K562 (cell line): ENCODE results near the gene FABP2. TPM values are rescaled to one million over a fixed set of nuclear protein-coding genes. Genes with fewer than 3 reads are reported as not detected.

Experiments
- ATAC-seq: fragments of 200-7000 bp; cut with Tn5 transposase; 3 replicates; pipeline ENCODE4 v1.9.1; 2020; ENCODE audit warnings: moderate library complexity
- BruUV-seq: library from RNA; stranded (reverse); fragments of 400-500 nt; replicated peaks from 2 replicates; lab custom pipeline; 2021; lab: Mats Ljungman, UMichigan
- CTCF ChIA-PET: fragments of 300-600 bp; formaldehyde crosslinking; extraction: SDS; loops from one replicate; lab custom pipeline; 2021; ENCODE audit warnings: low intra/inter-chr PET ratio; lab: Yijun Ruan, JAX
- POLR2A ChIA-PET: fragments of 300-600, 350-650 bp; sonication (Branson Sonifier 250); formaldehyde crosslinking; extraction: SDS; loops from one replicate; lab custom pipeline; 2021; ENCODE audit warnings: antibody characterized with exemption, inconsistent platforms; lab: Yijun Ruan, JAX
- DNase-seq, 4 experiments: peaks; one replicate each; pipeline versions ENCODE4 v3.0.0 to v3.0.0-alpha.2; 2011 to 2018; ENCODE audit warnings: low spot score in 3 of 4, mixed read lengths in 3 of 4; ENCODE audit errors: extremely low read depth in 1 of 4
- FAIRE-seq: peaks from 2 replicates; lab custom pipeline; 2011; peaks lifted over from hg19 to GRCh38; lab: Jason Lieb, UNC
- H2AFZ ChIP-seq: 2 replicates; pipeline ENCODE4 v1.6.0; 2011; ENCODE audit warnings: low read depth, low read length, control low read depth, inconsistent platforms
- H3K27ac ChIP-seq: fragments of 200-600 bp; 3 replicates; pipeline ENCODE4 v1.8.0; 2011; ENCODE audit warnings: low read depth, mild to moderate bottlenecking, control low read depth, inconsistent platforms, low read length, moderate library complexity, mixed read lengths; ENCODE audit errors: extremely low read depth
- H3K27me3 ChIP-seq, 2 experiments: fragments of 300-600 bp in 1 of 2; 2 replicates in 1 of 2; 3 replicates in 1 of 2; pipeline versions ENCODE4 v1.6.0 to v1.8.0; 2011; ENCODE audit warnings: inconsistent platforms in 2 of 2, low read length in 2 of 2, mild to moderate bottlenecking in 1 of 2, mixed read lengths in 1 of 2, moderate library complexity in 1 of 2; ENCODE audit not compliant: control insufficient read depth in 2 of 2, insufficient read depth in 2 of 2
- H3K36me3 ChIP-seq: fragments of 300-600 bp; 3 replicates; pipeline ENCODE4 v1.8.0; 2011; ENCODE audit warnings: mild to moderate bottlenecking, low read length, inconsistent platforms; ENCODE audit not compliant: control insufficient read depth, insufficient read depth
- H3K4me1 ChIP-seq, 2 experiments: fragments of 200-600 bp in 1 of 2; replicated peaks in 1 of 2; 2 replicates in 1 of 2; 3 replicates in 1 of 2; pipeline versions ENCODE4 v1.5.1 to v1.8.0; 2011; ENCODE audit warnings: inconsistent platforms in 2 of 2, low read length in 2 of 2, mild to moderate bottlenecking in 1 of 2, mixed read lengths in 1 of 2, moderate library complexity in 1 of 2; ENCODE audit not compliant: control insufficient read depth in 2 of 2, insufficient read depth in 2 of 2
- H3K4me2 ChIP-seq: 2 replicates; pipeline ENCODE4 v1.6.1; 2011; ENCODE audit warnings: low read length, control low read depth, inconsistent platforms, mixed read lengths; ENCODE audit not compliant: insufficient read depth
- H3K4me3 ChIP-seq: fragments of 200-600 bp; sonication (generic), shearing (Covaris generic); 2 replicates; pipeline ENCODE4 v1.5.1; 2016; ENCODE audit warnings: control low read depth, inconsistent platforms
- H3K79me2 ChIP-seq: fragments of 200-600 bp; 3 replicates; pipeline ENCODE4 v1.8.0; 2011; ENCODE audit warnings: low read length, inconsistent platforms; ENCODE audit not compliant: control insufficient read depth, insufficient read depth
- H3K9ac ChIP-seq, 2 experiments: 2 replicates each; pipeline versions ENCODE4 v1.6.0 to v1.6.1; 2011; ENCODE audit warnings: low read depth in 2 of 2, low read length in 2 of 2, control low read depth in 1 of 2, inconsistent platforms in 1 of 2, mild to moderate bottlenecking in 1 of 2, mixed read lengths in 1 of 2; ENCODE audit not compliant: insufficient read depth in 1 of 2
- H3K9me1 ChIP-seq: one replicate; pipeline ENCODE4 v1.6.0; 2011; ENCODE audit warnings: inconsistent platforms, mild to moderate bottlenecking, low read length, moderate library complexity; ENCODE audit not compliant: control insufficient read depth, insufficient read depth
- H3K9me3 ChIP-seq: replicated peaks from 2 replicates; pipeline ENCODE4 v1.5.1; 2011; ENCODE audit warnings: low read depth, low read length, inconsistent platforms; ENCODE audit not compliant: control insufficient read depth, insufficient read depth
- H4K20me1 ChIP-seq: replicated peaks from 2 replicates; pipeline ENCODE4 v1.6.1; 2011; ENCODE audit warnings: low read length, inconsistent platforms, mixed read lengths; ENCODE audit not compliant: control insufficient read depth, insufficient read depth
- BRF1 ChIP-seq: IDR thresholded peaks from 3 replicates; pipeline ENCODE4 v1.6.1; 2011; ENCODE audit warnings: borderline replicate concordance, mild to moderate bottlenecking; ENCODE audit not compliant: insufficient read length; ENCODE audit errors: extremely low read depth
- CAMTA2 ChIP-seq: fragments of 250-450 bp; sonication (Bioruptor Pico); conservative IDR thresholded peaks from 2 replicates; pipeline ENCODE4 v1.5.1; 2022
- CTBP1 ChIP-seq: fragments of 450-650 bp; IDR thresholded peaks from 2 replicates; pipeline ENCODE4 v1.6.1; 2016; ENCODE audit warnings: borderline replicate concordance
- ILF3 ChIP-seq: fragments of 450-650 bp; IDR thresholded peaks from 2 replicates; pipeline ENCODE4 v1.6.1; 2018; ENCODE audit warnings: antibody characterized with exemption, mild to moderate bottlenecking, moderate library complexity, borderline replicate concordance
- IRF2 ChIP-seq: sonication (generic); formaldehyde crosslinking; IDR thresholded peaks from 2 replicates; pipeline ENCODE4 v1.8.1; 2022; ENCODE audit warnings: mild to moderate bottlenecking, missing genetic modification reagents
- KHSRP ChIP-seq: fragments of 450-650 bp; IDR thresholded peaks from 2 replicates; pipeline ENCODE4 v1.6.1; 2017
- NCOA4 ChIP-seq: fragments of 450-650 bp; IDR thresholded peaks from 2 replicates; pipeline ENCODE4 v1.6.1; 2018; ENCODE audit warnings: mild to moderate bottlenecking; ENCODE audit not compliant: partially characterized antibody
- PCBP1 ChIP-seq: fragments of 200-400 bp; formaldehyde crosslinking; IDR thresholded peaks from 2 replicates; pipeline ENCODE4 v1.6.1; 2018; ENCODE audit warnings: mild to moderate bottlenecking, low read depth, low read length; ENCODE audit not compliant: poor library complexity, severe bottlenecking
- POLR2A ChIP-seq: fragments of 450-650 bp; conservative IDR thresholded peaks from 2 replicates; pipeline ENCODE4 v1.6.1; 2016
- PRPF4 ChIP-seq: fragments of 200-400 bp; formaldehyde crosslinking; IDR thresholded peaks from one replicate; pipeline ENCODE4 v1.6.1; 2017; ENCODE audit warnings: low read length, low read depth, mild to moderate bottlenecking; ENCODE audit not compliant: insufficient read depth, poor library complexity, severe bottlenecking
- SAFB2 ChIP-seq: fragments of 200-400 bp; formaldehyde crosslinking; IDR thresholded peaks from 2 replicates; pipeline ENCODE4 v1.6.1; 2018; ENCODE audit warnings: borderline replicate concordance, low read length, low read depth, moderate library complexity; ENCODE audit not compliant: severe bottlenecking
- SIX5 ChIP-seq, 2 experiments: IDR thresholded peaks; 2 replicates each; pipeline ENCODE4 v1.6.1; 2011; ENCODE audit warnings: low read length in 2 of 2, borderline replicate concordance in 1 of 2, low read depth in 1 of 2, mild to moderate bottlenecking in 1 of 2, moderate library complexity in 1 of 2; ENCODE audit not compliant: insufficient read depth in 1 of 2
- SNIP1 ChIP-seq: fragments of 450-650 bp; IDR thresholded peaks from 2 replicates; pipeline ENCODE4 v1.7.1; 2017; ENCODE audit warnings: low read depth, mild to moderate bottlenecking
- TFAM ChIP-seq: fragments of 250-450 bp; sonication (Bioruptor Pico); conservative IDR thresholded peaks from 2 replicates; pipeline ENCODE4 v1.5.0; 2021; ENCODE audit warnings: mild to moderate bottlenecking, moderate library complexity
- ZNF699 ChIP-seq: fragments of 250-450 bp; sonication (Bioruptor Pico); IDR thresholded peaks from 2 replicates; pipeline ENCODE4 v1.8.0; 2021; ENCODE audit warnings: mild to moderate bottlenecking, moderate library complexity; ENCODE audit not compliant: insufficient replicate concordance
- in situ Hi-C: fragments of 300-500 bp; cut with MboI; formaldehyde crosslinking; loops from 4 replicates; pipeline ENCODE4 v1.15.0; 2018; ENCODE audit warnings: inconsistent platforms, mixed read lengths
- intact Hi-C: fragments of 100-400 bp; cut with micrococcal nuclease; formaldehyde crosslinking; loops from 2 replicates; pipeline ENCODE4 v1.14.2; 2022
- polyA plus RNA-seq, 8 experiments: library from polyadenylated mRNA; depleted of rRNA in 4 of 8; stranded (reverse) in 5 of 8; unstranded in 3 of 8; fragments of >200 nt; fragmentation: Nextera tagmentation in 2 of 8; fragmentation: Illumina TruSeq in 1 of 8; extraction: Ambion mirVana in 2 of 8; extraction: Trizol in 1 of 8; gene quantifications; 2 replicates each; pipeline versions ENCODE4 v1.2.1 to v1.2.3, GENCODE V29; 2011 to 2014; ENCODE audit warnings: inconsistent platforms in 1 of 8, missing spikeins in 1 of 8
- total RNA-seq, 7 experiments: library from RNA; depleted of rRNA in 6 of 7; stranded (reverse); fragments of >200 nt in 6 of 7; fragmentation: Illumina TruSeq in 2 of 7; extraction: Trizol in 2 of 7; gene quantifications; 2 replicates each; pipeline versions ENCODE4 v1.2.1 to v1.2.3, GENCODE V29; 2011 to 2021; ENCODE audit warnings: low replicate concordance in 1 of 7
- TF ChIP-seq, protein P1 (sequence below): sonication (generic); formaldehyde crosslinking; IDR thresholded peaks from 2 replicates; pipeline ENCODE4 v1.8.1; 2023; ENCODE audit warnings: mild to moderate bottlenecking, missing genetic modification reagents
- TF ChIP-seq, protein P2 (sequence below): fragments of 450-650 bp; IDR thresholded peaks from 2 replicates; pipeline ENCODE4 v1.6.1; 2016; ENCODE audit warnings: borderline replicate concordance

FABP2 gene
- total and polyA plus RNA-seq, 9 of the 15 experiments (the other 6 are each of a cell fraction or from before 2014, with no cell fraction given) = not detected

DNA sequence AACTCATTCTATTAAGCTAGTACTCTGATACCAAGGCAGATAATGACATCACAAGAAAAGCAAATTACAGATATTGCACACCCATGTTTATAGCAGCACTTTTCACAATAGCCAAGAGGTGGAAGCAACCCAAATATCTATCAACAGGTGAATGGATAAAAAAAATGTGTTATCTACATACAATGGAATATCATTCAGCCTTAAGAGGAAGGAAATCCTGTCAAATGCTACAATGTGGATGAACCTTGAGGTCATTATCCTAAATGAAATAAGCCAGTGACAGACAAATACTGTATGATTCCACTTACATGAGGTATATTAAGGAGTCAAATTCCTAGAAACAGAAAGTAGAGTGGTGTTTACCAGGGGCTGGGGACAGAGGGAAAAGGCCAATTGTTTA, 14.3 kb downstream of the FABP2 start (continued):
- TF ChIP-seq NCOA4 (no peak), IRF2 (no peak), CAMTA2 (CRISPR knock-in tag) (no peak), TFAM (CRISPR knock-in tag) (no peak), KHSRP (no peak), CTBP1 (no peak), BRF1 (no peak)
- TF ChIP-seq, all 486 proteins: peak for 0

DNA sequence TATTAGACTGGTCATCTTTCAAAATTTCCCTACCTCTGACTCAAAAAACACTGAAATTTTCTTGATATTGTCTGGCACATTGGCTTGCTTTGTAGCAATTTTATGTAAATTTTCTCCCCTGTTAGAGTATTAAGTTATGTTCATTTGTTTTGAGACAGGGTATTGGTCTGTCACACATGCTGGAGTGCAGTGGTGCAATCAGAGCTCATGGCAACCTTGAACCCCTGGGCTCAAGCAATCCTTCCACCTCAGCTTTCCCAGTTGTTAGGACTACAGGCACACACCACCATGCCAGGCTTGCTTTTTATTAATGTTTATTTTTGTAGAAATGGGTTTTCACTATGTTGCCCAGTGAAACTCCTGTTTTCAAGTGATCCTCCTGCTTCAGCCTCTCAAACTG, 17.5 kb downstream of the FABP2 start:
- Histone ChIP-seq H3K36me3 (no peaks in the 10 kb centered on the region), H2AFZ (no peak overlapping the region), H3K27ac (no peak overlapping the region), H4K20me1 (no peaks in the 10 kb centered on the region), H3K4me3 (no peak overlapping the region), H3K9ac (no peak overlapping the region), H3K4me1 (peaks cover 3 to 7% of the 10 kb centered on the region in 2 experiments; a peak in 2 of 5 replicates), H3K9me3 (no peaks in the 10 kb centered on the region), H3K27me3 (no peaks in the 10 kb centered on the region), H3K79me2 (peaks cover 8% of the 10 kb centered on the region), H3K4me2 (no peak overlapping the region), H3K9me1 (no peaks in the 10 kb centered on the region)
- POLR2A ChIA-PET = no interaction called here
- CTCF ChIA-PET = interaction anchor here (0.7 kb wide), 1 partner anchor 721 kb away, joined by 4 read pairs; no protein-coding TSS in a partner anchor
- FAIRE-seq (no peak), ATAC-seq (no peak), DNase-seq (no peak)
- intact Hi-C loops = no loop called here
- no TSS peak for BruUV-seq
- in situ Hi-C loops = no loop called here
- no peak for TF ChIP-seq SIX5 (IDR thresholded peaks at IDR 0.05; ENCODE audit: borderline replicate concordance in 1 of 2, insufficient read depth in 1 of 2, low read depth in 1 of 2, low read length in 2 of 2)
- TF ChIP-seq SNIP1 = no peak
- no peak for TF ChIP-seq SAFB2
- TF ChIP-seq PCBP1 = no peak
- TF ChIP-seq, protein P1, sequence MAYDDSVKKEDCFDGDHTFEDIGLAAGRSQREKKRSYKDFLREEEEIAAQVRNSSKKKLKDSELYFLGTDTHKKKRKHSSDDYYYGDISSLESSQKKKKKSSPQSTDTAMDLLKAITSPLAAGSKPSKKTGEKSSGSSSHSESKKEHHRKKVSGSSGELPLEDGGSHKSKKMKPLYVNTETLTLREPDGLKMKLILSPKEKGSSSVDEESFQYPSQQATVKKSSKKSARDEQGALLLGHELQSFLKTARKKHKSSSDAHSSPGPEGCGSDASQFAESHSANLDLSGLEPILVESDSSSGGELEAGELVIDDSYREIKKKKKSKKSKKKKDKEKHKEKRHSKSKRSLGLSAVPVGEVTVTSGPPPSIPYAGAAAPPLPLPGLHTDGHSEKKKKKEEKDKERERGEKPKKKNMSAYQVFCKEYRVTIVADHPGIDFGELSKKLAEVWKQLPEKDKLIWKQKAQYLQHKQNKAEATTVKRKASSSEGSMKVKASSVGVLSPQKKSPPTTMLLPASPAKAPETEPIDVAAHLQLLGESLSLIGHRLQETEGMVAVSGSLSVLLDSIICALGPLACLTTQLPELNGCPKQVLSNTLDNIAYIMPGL = no peak
- TF ChIP-seq, protein P2, sequence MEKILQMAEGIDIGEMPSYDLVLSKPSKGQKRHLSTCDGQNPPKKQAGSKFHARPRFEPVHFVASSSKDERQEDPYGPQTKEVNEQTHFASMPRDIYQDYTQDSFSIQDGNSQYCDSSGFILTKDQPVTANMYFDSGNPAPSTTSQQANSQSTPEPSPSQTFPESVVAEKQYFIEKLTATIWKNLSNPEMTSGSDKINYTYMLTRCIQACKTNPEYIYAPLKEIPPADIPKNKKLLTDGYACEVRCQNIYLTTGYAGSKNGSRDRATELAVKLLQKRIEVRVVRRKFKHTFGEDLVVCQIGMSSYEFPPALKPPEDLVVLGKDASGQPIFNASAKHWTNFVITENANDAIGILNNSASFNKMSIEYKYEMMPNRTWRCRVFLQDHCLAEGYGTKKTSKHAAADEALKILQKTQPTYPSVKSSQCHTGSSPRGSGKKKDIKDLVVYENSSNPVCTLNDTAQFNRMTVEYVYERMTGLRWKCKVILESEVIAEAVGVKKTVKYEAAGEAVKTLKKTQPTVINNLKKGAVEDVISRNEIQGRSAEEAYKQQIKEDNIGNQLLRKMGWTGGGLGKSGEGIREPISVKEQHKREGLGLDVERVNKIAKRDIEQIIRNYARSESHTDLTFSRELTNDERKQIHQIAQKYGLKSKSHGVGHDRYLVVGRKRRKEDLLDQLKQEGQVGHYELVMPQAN = no peak
- TF ChIP-seq POLR2A = no peak
- no peak for TF ChIP-seq PRPF4
- TF ChIP-seq ILF3 = no peak
- TF ChIP-seq ZNF699 (CRISPR knock-in tag) = no peak
